Measurements from ENCODE around the gene TMC5.

Gene TMC5

GRCh38 chr16:19485611-19486010 is 67.9 kb downstream of the TMC5 start:
- Histone ChIP-seq H3K27me3 (ENCODE audit: control insufficient read depth, low read length) (no peaks in the 10 kb centered on the region), H3K27ac (ENCODE audit: low read depth, low read length) (no peak overlapping the region), H3K4me3 (ENCODE audit: low read length) (no peak overlapping the region), H3K79me2 (ENCODE audit: control insufficient read depth, low read length) (no peaks in the 10 kb centered on the region), H3K9me3 (ENCODE audit: control insufficient read depth, insufficient read depth, low read length) (no peaks in the 10 kb centered on the region), H3F3A (ENCODE audit: control insufficient read depth, insufficient read depth) (no peaks in the 10 kb centered on the region), H4K20me1 (ENCODE audit: control insufficient read depth, insufficient read depth, low read depth, low read length) (no peaks in the 10 kb centered on the region), H3K9me2 (replicated peaks; ENCODE audit: control insufficient read depth, low read length) (no peaks in the 10 kb centered on the region), H3K4me2 (ENCODE audit: low read length) (no peak overlapping the region), H3K36me3 (ENCODE audit: control insufficient read depth, low read length) (no peaks in the 10 kb centered on the region), H3K4me1 (ENCODE audit: control insufficient read depth, low read length) (no peaks in the 10 kb centered on the region)
- TF ChIP-seq EZH2phosphoT487 (IDR thresholded peaks at IDR 0.05; ENCODE audit: borderline replicate concordance, low read length), result no peak
- no peak for TF ChIP-seq CTCF (IDR thresholded peaks at IDR 0.05; ENCODE audit: low read depth, low read length, poor library complexity, severe bottlenecking)

- TF ChIP-seq CTCF (IDR thresholded peaks at IDR 0.05; ENCODE audit: low read depth, low read length, poor library complexity, severe bottlenecking), result no peak
- TF ChIP-seq EZH2phosphoT487 (IDR thresholded peaks at IDR 0.05; ENCODE audit: borderline replicate concordance, low read length), result no peak
- no peak overlapping the region for H3K27ac ChIP-seq (ENCODE audit: low read depth, low read length)
Measured at GRCh38 chr16:19486051-19486450, 68.4 kb downstream of the TMC5 start.

GRCh38 chr16:19486750-19487325 is 69.2 kb downstream of the TMC5 start:
- Histone ChIP-seq H3K9me3 (ENCODE audit: control insufficient read depth, insufficient read depth, low read length) (no peaks in the 10 kb centered on the region), H3K36me3 (ENCODE audit: control insufficient read depth, low read length) (no peaks in the 10 kb centered on the region), H3K79me2 (ENCODE audit: control insufficient read depth, low read length) (no peaks in the 10 kb centered on the region), H3K4me2 (ENCODE audit: low read length) (no peak overlapping the region), H4K20me1 (ENCODE audit: control insufficient read depth, insufficient read depth, low read depth, low read length) (no peaks in the 10 kb centered on the region), H3K27me3 (ENCODE audit: control insufficient read depth, low read length) (no peaks in the 10 kb centered on the region), H3K4me1 (ENCODE audit: control insufficient read depth, low read length) (no peaks in the 10 kb centered on the region), H3K9me2 (replicated peaks; ENCODE audit: control insufficient read depth, low read length) (no peaks in the 10 kb centered on the region), H3K4me3 (ENCODE audit: low read length) (no peak overlapping the region), H3F3A (ENCODE audit: control insufficient read depth, insufficient read depth) (no peaks in the 10 kb centered on the region), H3K27ac (ENCODE audit: low read depth, low read length) (no peak overlapping the region)
- TF ChIP-seq CTCF (IDR thresholded peaks at IDR 0.05; ENCODE audit: low read depth, low read length, poor library complexity, severe bottlenecking) (no peak), EZH2phosphoT487 (IDR thresholded peaks at IDR 0.05; ENCODE audit: borderline replicate concordance, low read length) (no peak)

More at GRCh38 chr16:19486051-19486450, 68.4 kb downstream of the TMC5 start:
- Histone ChIP-seq H3F3A (ENCODE audit: control insufficient read depth, insufficient read depth) (no peaks in the 10 kb centered on the region), H4K20me1 (ENCODE audit: control insufficient read depth, insufficient read depth, low read depth, low read length) (no peaks in the 10 kb centered on the region), H3K27me3 (ENCODE audit: control insufficient read depth, low read length) (no peaks in the 10 kb centered on the region), H3K79me2 (ENCODE audit: control insufficient read depth, low read length) (no peaks in the 10 kb centered on the region), H3K4me3 (ENCODE audit: low read length) (no peak overlapping the region), H3K9me2 (replicated peaks; ENCODE audit: control insufficient read depth, low read length) (no peaks in the 10 kb centered on the region), H3K4me2 (ENCODE audit: low read length) (no peak overlapping the region), H3K9me3 (ENCODE audit: control insufficient read depth, insufficient read depth, low read length) (no peaks in the 10 kb centered on the region), H3K36me3 (ENCODE audit: control insufficient read depth, low read length) (no peaks in the 10 kb centered on the region), H3K4me1 (ENCODE audit: control insufficient read depth, low read length) (no peaks in the 10 kb centered on the region)

Data from DOHH2 (cell line).